Activated CD4-positive, alpha-beta memory T cell treated with anti-CD3 and anti-CD28 coated beads, Interleukin-2, amount 10 ng/mL, durations not matched to agents 7 days and 5 days (primary cell): ENCODE measurements around the gene NTN1. TPM values are rescaled to one million over a fixed set of nuclear protein-coding genes. Genes with fewer than 3 reads are reported as not detected.
A peak's percentile ranks its signal among the peaks of the same experiment; 100 is the strongest.

Experiments used
- CTCF ChIA-PET: fragments of 350-600 bp; sonication (Branson Sonifier 250); formaldehyde crosslinking; loops from one replicate; lab custom pipeline; 2021; ENCODE audit warnings: antibody characterized with exemption, inconsistent platforms; lab: Charles Lee
- POLR2A ChIA-PET: fragments of 350-600 bp; sonication (Branson Sonifier 250); formaldehyde crosslinking; loops from one replicate; lab custom pipeline; 2021; ENCODE audit warnings: antibody characterized with exemption; lab: Charles Lee
- DNase-seq: peaks from one replicate; pipeline ENCODE4 v3.0.0-alpha.2; 2020
- H3K27ac Mint-ChIP-seq: one replicate; pipeline ENCODE4 v1.8.0; 2021; ENCODE audit warnings: mild to moderate bottlenecking, mixed read lengths
- H3K27me3 Mint-ChIP-seq: one replicate; pipeline ENCODE4 v1.8.0; 2021; ENCODE audit warnings: mixed read lengths
- H3K36me3 Mint-ChIP-seq: one replicate; pipeline ENCODE4 v1.8.0; 2021; ENCODE audit warnings: low read depth, mixed read lengths
- H3K4me1 Mint-ChIP-seq: one replicate; pipeline ENCODE4 v1.8.0; 2021; ENCODE audit warnings: mixed read lengths
- H3K4me3 Mint-ChIP-seq: one replicate; pipeline ENCODE4 v1.8.0; 2021; ENCODE audit warnings: mild to moderate bottlenecking, mixed read lengths
- H3K9me3 Mint-ChIP-seq: one replicate; pipeline ENCODE4 v1.8.0; 2021; ENCODE audit warnings: mixed read lengths
- total RNA-seq, 2 experiments: library from RNA; stranded (reverse); gene quantifications; one replicate each; pipeline ENCODE4 v1.2.3, GENCODE V29; 2021

Gene NTN1
- total RNA-seq, 2 experiments from 2014 or later, result not detected

- no peak overlapping the region for H3K27ac Mint-ChIP-seq
These were observed 251.3 kb downstream of the NTN1 start for GRCh38 chr17:9272501-9273200.

GRCh38 chr17:9273428-9274391 is 252.4 kb downstream of the NTN1 start:
- Mint-ChIP-seq H3K27ac (no peak overlapping the region), H3K4me3 (no peak overlapping the region), H3K9me3 (no peaks in the 10 kb centered on the region), H3K4me1 (peaks cover 6% of the 10 kb centered on the region), H3K36me3 (no peaks in the 10 kb centered on the region), H3K27me3 (no peaks in the 10 kb centered on the region)
- ChIA-PET CTCF (no interaction called here), POLR2A (no interaction called here)
- no peak for DNase-seq

More at GRCh38 chr17:9272501-9273200, 251.3 kb downstream of the NTN1 start:
- no peak for DNase-seq
- Mint-ChIP-seq H3K9me3 (no peaks in the 10 kb centered on the region), H3K4me1 (peaks cover 6% of the 10 kb centered on the region), H3K4me3 (no peak overlapping the region), H3K36me3 (no peaks in the 10 kb centered on the region), H3K27me3 (no peaks in the 10 kb centered on the region)
- POLR2A ChIA-PET, result no interaction called here
- CTCF ChIA-PET, result no interaction called here

GRCh38 chr17:9274973-9275372 is 253.7 kb downstream of the NTN1 start:
- no peaks in the 10 kb centered on the region for H3K36me3 Mint-ChIP-seq
- H3K27ac Mint-ChIP-seq, result no peak overlapping the region
- H3K27me3 Mint-ChIP-seq, result no peaks in the 10 kb centered on the region
- no peaks in the 10 kb centered on the region for H3K9me3 Mint-ChIP-seq
- no peak overlapping the region for H3K4me3 Mint-ChIP-seq
- ChIA-PET POLR2A (no interaction called here), CTCF (no interaction called here)
- H3K4me1 Mint-ChIP-seq, result peaks cover 6% of the 10 kb centered on the region
- DNase-seq, result no peak

GRCh38 chr17:9279893-9280292 is 258.6 kb downstream of the NTN1 start:
- POLR2A ChIA-PET, result no interaction called here
- CTCF ChIA-PET, result no interaction called here
- no peaks in the 10 kb centered on the region for H3K4me1 Mint-ChIP-seq
- H3K36me3 Mint-ChIP-seq, result no peaks in the 10 kb centered on the region
- no peak overlapping the region for H3K4me3 Mint-ChIP-seq
- DNase-seq, result no peak
- no peak overlapping the region for H3K27ac Mint-ChIP-seq
- H3K27me3 Mint-ChIP-seq, result no peaks in the 10 kb centered on the region
- no peaks in the 10 kb centered on the region for H3K9me3 Mint-ChIP-seq

GRCh38 chr17:9283909-9284308 is 262.6 kb downstream of the NTN1 start:
- Mint-ChIP-seq H3K36me3 (no peaks in the 10 kb centered on the region), H3K27ac (no peak overlapping the region), H3K9me3 (no peaks in the 10 kb centered on the region), H3K4me3 (no peak overlapping the region), H3K27me3 (no peaks in the 10 kb centered on the region), H3K4me1 (peaks cover 4% of the 10 kb centered on the region)
- no peak for DNase-seq
- ChIA-PET CTCF (no interaction called here), POLR2A (no interaction called here)

- CTCF ChIA-PET, result no interaction called here
- peaks cover 12% of the 10 kb centered on the region for H3K4me1 Mint-ChIP-seq
- H3K27ac Mint-ChIP-seq, result no peak overlapping the region
- no peak overlapping the region for H3K4me3 Mint-ChIP-seq
- no peaks in the 10 kb centered on the region for H3K36me3 Mint-ChIP-seq
- no peaks in the 10 kb centered on the region for H3K27me3 Mint-ChIP-seq
- no peak for DNase-seq
- no peaks in the 10 kb centered on the region for H3K9me3 Mint-ChIP-seq
- POLR2A ChIA-PET, result no interaction called here
These were observed 263.6 kb downstream of the NTN1 start for GRCh38 chr17:9284884-9285283.

- CTCF ChIA-PET, result interaction anchor here (0.9 kb wide), 1 partner anchor 71 kb away, joined by 3 read pairs; no protein-coding TSS in a partner anchor
- H3K36me3 Mint-ChIP-seq, result no peaks in the 10 kb centered on the region
- DNase-seq, result no peak
- no peaks in the 10 kb centered on the region for H3K27me3 Mint-ChIP-seq
- H3K27ac Mint-ChIP-seq, result no peak overlapping the region
- POLR2A ChIA-PET, result interaction anchor here (0.7 kb wide), 1 partner anchor 419 kb away, joined by 3 read pairs; no protein-coding TSS in a partner anchor
- peaks cover 17% of the 10 kb centered on the region for H3K4me1 Mint-ChIP-seq
- no peak overlapping the region for H3K4me3 Mint-ChIP-seq
- no peaks in the 10 kb centered on the region for H3K9me3 Mint-ChIP-seq
These were observed 264.5 kb downstream of the NTN1 start for GRCh38 chr17:9285602-9286427.

- Mint-ChIP-seq H3K4me3 (no peak overlapping the region), H3K27ac (no peak overlapping the region), H3K27me3 (no peaks in the 10 kb centered on the region), H3K36me3 (no peaks in the 10 kb centered on the region), H3K9me3 (no peaks in the 10 kb centered on the region), H3K4me1 (peaks cover 17% of the 10 kb centered on the region)
- DNase-seq, result no peak
- CTCF ChIA-PET, result interaction anchor here (0.9 kb wide), 1 partner anchor 72 kb away, joined by 3 read pairs; no protein-coding TSS in a partner anchor
- POLR2A ChIA-PET, result interaction anchor here (0.7 kb wide), 1 partner anchor 420 kb away, joined by 3 read pairs; no protein-coding TSS in a partner anchor
These were observed 265.1 kb downstream of the NTN1 start for GRCh38 chr17:9286434-9286833.

GRCh38 chr17:9287306-9287705 is 266.0 kb downstream of the NTN1 start:
- H3K36me3 Mint-ChIP-seq, result no peaks in the 10 kb centered on the region
- ChIA-PET CTCF (interaction anchor here (1.5 kb wide), 1 partner anchor 172 kb away, joined by 3 read pairs; no protein-coding TSS in a partner anchor), POLR2A (no interaction called here)
- H3K9me3 Mint-ChIP-seq, result no peaks in the 10 kb centered on the region
- H3K4me3 Mint-ChIP-seq, result no peak overlapping the region
- H3K27ac Mint-ChIP-seq, result no peak overlapping the region
- H3K27me3 Mint-ChIP-seq, result no peaks in the 10 kb centered on the region
- peaks cover 17% of the 10 kb centered on the region for H3K4me1 Mint-ChIP-seq
- DNase-seq, result no peak

- H3K27me3 Mint-ChIP-seq, result no peaks in the 10 kb centered on the region
- peaks cover 17% of the 10 kb centered on the region for H3K4me1 Mint-ChIP-seq
- no peak for DNase-seq
- ChIA-PET POLR2A (interaction anchor here (0.5 kb wide), 1 partner anchor 1354 kb away, joined by 3 read pairs; no protein-coding TSS in a partner anchor), CTCF (no interaction called here)
- H3K36me3 Mint-ChIP-seq, result no peaks in the 10 kb centered on the region
- no peak overlapping the region for H3K4me3 Mint-ChIP-seq
- no peak overlapping the region for H3K27ac Mint-ChIP-seq
- no peaks in the 10 kb centered on the region for H3K9me3 Mint-ChIP-seq
These were observed 268.9 kb downstream of the NTN1 start for GRCh38 chr17:9290226-9290613.

- no peaks in the 10 kb centered on the region for H3K9me3 Mint-ChIP-seq
- peaks cover 17% of the 10 kb centered on the region for H3K4me1 Mint-ChIP-seq
- peak; percentile 21 for DNase-seq
- no peak overlapping the region for H3K27ac Mint-ChIP-seq
- CTCF ChIA-PET, result interaction anchor here (0.8 to 2.0 kb wide), 8 partner anchors 9 to 296 kb away, joined by 3 to 5 read pairs (median 3); no protein-coding TSS in a partner anchor
- H3K36me3 Mint-ChIP-seq, result no peaks in the 10 kb centered on the region
- POLR2A ChIA-PET, result no interaction called here
- no peak overlapping the region for H3K4me3 Mint-ChIP-seq
- no peaks in the 10 kb centered on the region for H3K27me3 Mint-ChIP-seq
These were observed 270.7 kb downstream of the NTN1 start for GRCh38 chr17:9291912-9292560.

- no peak for DNase-seq
- no peaks in the 10 kb centered on the region for H3K27me3 Mint-ChIP-seq
- H3K4me3 Mint-ChIP-seq, result no peak overlapping the region
- no peaks in the 10 kb centered on the region for H3K36me3 Mint-ChIP-seq
- no peaks in the 10 kb centered on the region for H3K9me3 Mint-ChIP-seq
- no peak overlapping the region for H3K27ac Mint-ChIP-seq
- ChIA-PET POLR2A (no interaction called here), CTCF (interaction anchor here (0.8 to 2.0 kb wide), 6 partner anchors 10 to 297 kb away, joined by 3 to 5 read pairs (median 3); no protein-coding TSS in a partner anchor)
- H3K4me1 Mint-ChIP-seq, result peaks cover 17% of the 10 kb centered on the region
These were observed 271.2 kb downstream of the NTN1 start for GRCh38 chr17:9292561-9292941.
